ENCODE results near the gene BOD1L2.

GRCh38 chr18:57195341-57195740 lies 48.5 kb downstream of the BOD1L2 start:
- TF ChIP-seq CTCF (IDR thresholded peaks at IDR 0.05) (no peak), POLR2A (IDR thresholded peaks at IDR 0.05) (no peak)
